Endothelial cell of umbilical vein (primary cell): ENCODE results near the gene C3orf22. TPM values are rescaled to one million over a fixed set of nuclear protein-coding genes. Genes with fewer than 3 reads are reported as not detected.

Experiments used
- BruUV-seq: library from RNA; stranded (reverse); fragments of 400-500 nt; replicated peaks from 2 replicates; lab custom pipeline; 2021; lab: Mats Ljungman, UMichigan
- CTCF ChIA-PET: fragments of 300-600, 350-600 bp; sonication (Branson Sonifier 250); formaldehyde crosslinking; loops from one replicate; lab custom pipeline; 2021; ENCODE audit warnings: antibody characterized with exemption, inconsistent platforms; lab: Charles Lee
- POLR2A ChIA-PET: fragments of 300-600, 350-600 bp; sonication (Branson Sonifier 250); formaldehyde crosslinking; loops from one replicate; lab custom pipeline; 2021; ENCODE audit warnings: antibody characterized with exemption, inconsistent platforms; lab: Charles Lee
- DNase-seq: peaks from one replicate; pipeline ENCODE4 v3.0.0-alpha.2; 2011; ENCODE audit warnings: low read depth, low spot score
- FAIRE-seq: peaks from 2 replicates; lab custom pipeline; 2011; peaks lifted over from hg19 to GRCh38; lab: Jason Lieb, UNC
- H2AFZ ChIP-seq: 2 replicates; pipeline ENCODE4 v1.6.0; 2012; ENCODE audit warnings: low read depth, low read length, control low read depth, inconsistent platforms
- H3K27ac ChIP-seq: 2 replicates; pipeline ENCODE4 v1.5.1; 2011; ENCODE audit warnings: low read depth, mild to moderate bottlenecking, control low read depth, low read length, moderate library complexity; ENCODE audit not compliant: insufficient read depth
- H3K27me3 ChIP-seq, 2 experiments: 2 replicates each; pipeline versions ENCODE4 v1.6.0 to v1.6.1; 2011; ENCODE audit warnings: low read length in 2 of 2, mixed read lengths in 1 of 2; ENCODE audit not compliant: control insufficient read depth in 2 of 2, insufficient read depth in 2 of 2
- H3K36me3 ChIP-seq, 2 experiments: 2 replicates in 1 of 2; 3 replicates in 1 of 2; pipeline ENCODE4 v1.5.1; 2011; ENCODE audit warnings: low read length in 2 of 2, mild to moderate bottlenecking in 1 of 2, moderate library complexity in 1 of 2; ENCODE audit not compliant: control insufficient read depth in 2 of 2, insufficient read depth in 2 of 2; ENCODE audit errors: extremely low read depth in 1 of 2
- H3K4me1 ChIP-seq: 3 replicates; pipeline ENCODE4 v1.5.1; 2011; ENCODE audit warnings: mild to moderate bottlenecking, low read length; ENCODE audit not compliant: control insufficient read depth, insufficient read depth; ENCODE audit errors: extremely low read depth
- H3K4me2 ChIP-seq: 2 replicates; pipeline ENCODE4 v1.6.1; 2011; ENCODE audit warnings: low read length, control low read depth, mixed read lengths; ENCODE audit not compliant: insufficient read depth
- H3K4me3 ChIP-seq, 3 experiments: fragments of 200-600 bp in 1 of 3; sonication (generic), shearing (Covaris generic) in 1 of 3; replicated peaks in 1 of 3; 2 replicates each; pipeline ENCODE4 v1.5.1; 2011 to 2016; ENCODE audit warnings: control low read depth in 3 of 3, low read length in 3 of 3, mild to moderate bottlenecking in 2 of 3, inconsistent platforms in 1 of 3, low read depth in 1 of 3, moderate library complexity in 1 of 3; ENCODE audit not compliant: insufficient read depth in 1 of 3
- H3K79me2 ChIP-seq: 2 replicates; pipeline ENCODE4 v1.6.0; 2012; ENCODE audit warnings: low read length, inconsistent platforms; ENCODE audit not compliant: control insufficient read depth, insufficient read depth
- H3K9ac ChIP-seq: replicated peaks from 2 replicates; pipeline ENCODE3; 2011; ENCODE audit warnings: low read length, control low read depth; ENCODE audit not compliant: insufficient read depth; ENCODE audit errors: extremely low read depth
- H3K9me1 ChIP-seq: replicated peaks from 3 replicates; pipeline ENCODE4 v1.6.0; 2011; ENCODE audit warnings: mild to moderate bottlenecking, low read length; ENCODE audit not compliant: control insufficient read depth, insufficient read depth; ENCODE audit errors: extremely low read depth
- H3K9me3 ChIP-seq: replicated peaks from 2 replicates; pipeline ENCODE4 v1.5.1; 2012; ENCODE audit warnings: low read length, inconsistent platforms; ENCODE audit not compliant: control insufficient read depth, insufficient read depth
- H4K20me1 ChIP-seq: replicated peaks from 2 replicates; pipeline ENCODE3; 2011; ENCODE audit warnings: mild to moderate bottlenecking, low read length; ENCODE audit not compliant: control insufficient read depth, insufficient read depth; ENCODE audit errors: extremely low read depth
- EZH2 ChIP-seq: IDR thresholded peaks from 2 replicates; pipeline ENCODE4 v1.6.1; 2012; ENCODE audit warnings: borderline replicate concordance, low read depth, mild to moderate bottlenecking, moderate library complexity, low read length, inconsistent platforms; ENCODE audit not compliant: severe bottlenecking
- FOS ChIP-seq: IDR thresholded peaks from 2 replicates; pipeline ENCODE4 v1.6.1; 2011; ENCODE audit warnings: mild to moderate bottlenecking, low read length, moderate library complexity, borderline replicate concordance; ENCODE audit not compliant: insufficient read depth
- GATA2 ChIP-seq: IDR thresholded peaks from 2 replicates; pipeline ENCODE4 v1.7.0; 2011; ENCODE audit warnings: low read depth, mild to moderate bottlenecking, moderate library complexity, mixed read lengths, low read length; ENCODE audit not compliant: insufficient read length, insufficient read depth
- JUN ChIP-seq: IDR thresholded peaks from 2 replicates; pipeline ENCODE4 v1.6.1; 2011; ENCODE audit warnings: borderline replicate concordance, low read depth; ENCODE audit not compliant: insufficient read length, insufficient read depth
- MYC ChIP-seq: IDR thresholded peaks from one replicate; pipeline ENCODE4 v1.6.1; 2011; ENCODE audit warnings: mild to moderate bottlenecking, low read depth, low read length
- POLR2A ChIP-seq: IDR thresholded peaks from 2 replicates; pipeline ENCODE4 v1.6.1; 2012; ENCODE audit warnings: low read depth, mild to moderate bottlenecking, control low read depth, low read length
- POLR2AphosphoS5 ChIP-seq: IDR thresholded peaks from 2 replicates; pipeline ENCODE4 v1.6.1; 2012; ENCODE audit warnings: low read depth, mild to moderate bottlenecking, control low read depth, low read length, moderate library complexity; ENCODE audit not compliant: insufficient read depth
- dilution Hi-C: fragments of 300-500 bp; cut with MboI; formaldehyde crosslinking; loops from one replicate; pipeline ENCODE4 v1.15.0; 2019; ENCODE audit warnings: low sequenced_read_pairs; ENCODE audit not compliant: extremely low pct_ligation_motif_present
- intact Hi-C: fragments of 100-400 bp; cut with micrococcal nuclease; formaldehyde crosslinking; loops from one replicate; pipeline ENCODE4 v1.10.0; 2022
- polyA plus RNA-seq, 4 experiments: library from polyadenylated mRNA; depleted of rRNA in 3 of 4; stranded (reverse) in 3 of 4; unstranded in 1 of 4; fragments of >200 nt; gene quantifications; 2 replicates each; pipeline versions ENCODE4 v1.2.1 to v1.2.3, GENCODE V29; 2011 to 2012; ENCODE audit warnings: missing spikeins in 1 of 4
- total RNA-seq: library from RNA; stranded (reverse); gene quantifications from 2 replicates; pipeline ENCODE4 v1.2.3, GENCODE V29; 2021
- TF ChIP-seq, protein P1 (sequence below), 2 donors: IDR thresholded peaks; 1 replicate in 1 of 2; 2 replicates in 1 of 2; pipeline ENCODE4 v1.5.1; 2011; ENCODE audit warnings: low read length in 2 of 2, mild to moderate bottlenecking in 2 of 2, moderate library complexity in 2 of 2, control low read depth in 1 of 2, inconsistent platforms in 1 of 2, low read depth in 1 of 2; ENCODE audit not compliant: insufficient read depth in 1 of 2; ENCODE audit errors: extremely low read depth in 1 of 2
- TF ChIP-seq, protein P2 (sequence below): IDR thresholded peaks from 2 replicates; pipeline ENCODE4 v1.6.1; 2011; ENCODE audit not compliant: insufficient read depth, insufficient read length

Gene C3orf22
- total and polyA plus RNA-seq, 2 donors (not counting 3 experiments of a cell fraction or from before 2014, with no cell fraction given): not detected

DNA sequence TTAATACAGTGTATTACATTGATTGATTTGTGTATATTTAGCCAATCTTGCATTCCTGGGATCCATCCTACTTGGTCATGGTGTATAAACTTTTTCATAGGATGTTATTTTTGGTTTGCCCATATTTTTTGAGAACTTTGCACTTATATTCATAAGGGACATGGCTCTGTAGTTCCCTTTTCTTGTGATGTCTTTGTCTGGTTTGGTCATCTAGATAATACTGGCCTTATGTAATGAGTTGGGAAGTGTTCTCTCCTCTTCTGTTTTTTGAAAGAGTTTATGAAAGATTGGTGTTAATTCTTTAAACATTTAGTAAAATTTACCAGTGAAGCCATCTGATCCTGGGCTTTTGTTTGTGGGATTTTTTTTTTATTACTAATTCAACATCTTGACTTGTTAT is 25.2 kb downstream of the C3orf22 start:
- Histone ChIP-seq H3K79me2 (no peaks in the 10 kb centered on the region), H3K36me3 (no peaks in the 10 kb centered on the region), H3K9ac (no peak overlapping the region), H3K4me2 (no peak overlapping the region), H3K9me1 (no peaks in the 10 kb centered on the region), H3K27me3 (peaks cover 0 to 11% of the 10 kb centered on the region in 2 experiments), H4K20me1 (no peaks in the 10 kb centered on the region), H3K27ac (no peak overlapping the region), H2AFZ (no peak overlapping the region), H3K4me3 (no peak overlapping the region), H3K9me3 (no peaks in the 10 kb centered on the region), H3K4me1 (no peaks in the 10 kb centered on the region)
- dilution Hi-C loops (no loop called here), intact Hi-C loops (no loop called here)
- FAIRE-seq: no peak
- DNase-seq: no peak
- no peak for TF ChIP-seq FOS
- no peak for TF ChIP-seq JUN
- TF ChIP-seq, protein P1, sequence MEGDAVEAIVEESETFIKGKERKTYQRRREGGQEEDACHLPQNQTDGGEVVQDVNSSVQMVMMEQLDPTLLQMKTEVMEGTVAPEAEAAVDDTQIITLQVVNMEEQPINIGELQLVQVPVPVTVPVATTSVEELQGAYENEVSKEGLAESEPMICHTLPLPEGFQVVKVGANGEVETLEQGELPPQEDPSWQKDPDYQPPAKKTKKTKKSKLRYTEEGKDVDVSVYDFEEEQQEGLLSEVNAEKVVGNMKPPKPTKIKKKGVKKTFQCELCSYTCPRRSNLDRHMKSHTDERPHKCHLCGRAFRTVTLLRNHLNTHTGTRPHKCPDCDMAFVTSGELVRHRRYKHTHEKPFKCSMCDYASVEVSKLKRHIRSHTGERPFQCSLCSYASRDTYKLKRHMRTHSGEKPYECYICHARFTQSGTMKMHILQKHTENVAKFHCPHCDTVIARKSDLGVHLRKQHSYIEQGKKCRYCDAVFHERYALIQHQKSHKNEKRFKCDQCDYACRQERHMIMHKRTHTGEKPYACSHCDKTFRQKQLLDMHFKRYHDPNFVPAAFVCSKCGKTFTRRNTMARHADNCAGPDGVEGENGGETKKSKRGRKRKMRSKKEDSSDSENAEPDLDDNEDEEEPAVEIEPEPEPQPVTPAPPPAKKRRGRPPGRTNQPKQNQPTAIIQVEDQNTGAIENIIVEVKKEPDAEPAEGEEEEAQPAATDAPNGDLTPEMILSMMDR (IDR thresholded peaks at IDR 0.05; ENCODE audit: extremely low read depth in 1 of 2, insufficient read depth in 1 of 2, low read depth in 1 of 2, low read length in 2 of 2): no peak
- TF ChIP-seq MYC: no peak
- no peak for TF ChIP-seq POLR2AphosphoS5
- no peak for TF ChIP-seq GATA2
- no peak for TF ChIP-seq EZH2
- TF ChIP-seq POLR2A: no peak
- TF ChIP-seq, protein P2, sequence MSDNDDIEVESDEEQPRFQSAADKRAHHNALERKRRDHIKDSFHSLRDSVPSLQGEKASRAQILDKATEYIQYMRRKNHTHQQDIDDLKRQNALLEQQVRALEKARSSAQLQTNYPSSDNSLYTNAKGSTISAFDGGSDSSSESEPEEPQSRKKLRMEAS: no peak
- ChIA-PET CTCF (interaction anchor here (0.9 kb wide), 1 partner anchor 10 kb away, joined by 3 read pairs; no protein-coding TSS in a partner anchor), POLR2A (no interaction called here)
- BruUV-seq: no TSS peak
